Measurements from ENCODE around the gene DNASE2B. TPM values are rescaled to one million over a fixed set of nuclear protein-coding genes. Genes with fewer than 3 reads are reported as not detected.
A peak's percentile ranks its signal among the peaks of the same experiment; 100 is the strongest.

Gene DNASE2B
- total and polyA plus RNA-seq, 5 donors, result not detected

DNA sequence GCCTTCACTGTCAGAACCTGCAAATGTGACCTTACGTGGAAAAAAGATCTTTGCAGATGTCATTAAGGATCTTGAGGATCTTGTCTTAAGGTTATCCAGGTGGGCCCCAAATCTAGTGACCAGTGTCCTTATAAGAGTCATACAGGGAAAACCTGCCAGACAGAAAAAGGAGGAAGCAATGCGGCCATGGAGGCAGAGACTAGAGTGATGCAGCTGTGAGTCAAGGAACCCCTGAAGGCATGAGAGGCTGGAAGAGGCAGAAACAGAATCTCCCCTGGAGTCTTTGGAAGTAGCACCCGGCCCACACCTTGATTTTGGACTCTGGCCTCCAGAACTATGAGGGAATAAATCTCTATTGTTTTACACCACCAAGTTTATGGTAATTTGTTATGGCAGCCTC is 36.5 kb upstream of the DNASE2B start:
- H3K4me1 ChIP-seq (ENCODE audit: control insufficient read depth, insufficient read depth, low read length), result no peaks in the 10 kb centered on the region
- H3K9me3 ChIP-seq (ENCODE audit: control insufficient read depth, low read length), result no peaks in the 10 kb centered on the region
- 95% methylated on average over 3 of the region's 3 CpGs for WGBS

DNA sequence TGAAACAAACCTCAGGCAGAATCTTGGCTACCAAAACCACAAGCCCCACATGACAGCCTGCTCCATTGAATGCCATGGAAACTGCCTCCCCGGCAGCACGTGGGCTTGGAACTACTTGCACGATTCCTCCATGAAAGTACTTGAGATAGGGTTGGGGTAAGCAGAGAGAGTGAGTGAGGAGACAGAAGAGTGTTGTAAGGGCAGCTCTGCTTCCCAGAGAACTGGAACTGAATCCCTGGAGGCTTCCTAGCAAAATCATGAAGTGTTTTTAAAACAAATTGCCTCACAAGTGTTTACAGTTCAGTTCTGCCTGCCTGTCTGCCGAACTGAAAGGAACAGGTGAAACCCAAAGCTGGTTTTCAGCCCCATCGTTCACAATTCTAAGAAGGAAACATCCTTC is 35.3 kb upstream of the DNASE2B start:
- no peaks in the 10 kb centered on the region for H3K4me1 ChIP-seq (ENCODE audit: control insufficient read depth, insufficient read depth, low read length)
- DNase-seq (no peak), ATAC-seq (peak in 1 of 2 donors; percentile 42)
- intact Hi-C loops (cut with DNase I), result no loop called here
- no peaks in the 10 kb centered on the region for H3K27me3 ChIP-seq (ENCODE audit: control insufficient read depth, insufficient read depth)
- WGBS, result 58% methylated on average over 5 of the region's 5 CpGs
- no peaks in the 10 kb centered on the region for H3K9me3 ChIP-seq (ENCODE audit: control insufficient read depth, low read length)
- H3K27ac ChIP-seq (ENCODE audit: low read length), result no peak overlapping the region
- no peak overlapping the region for H3K4me3 ChIP-seq (ENCODE audit: low read length)

More for the DNA sequence above, 36.5 kb upstream of the DNASE2B start:
- DNase-seq, result no peak
- Histone ChIP-seq H3K27ac (ENCODE audit: low read length) (no peak overlapping the region), H3K27me3 (ENCODE audit: control insufficient read depth, insufficient read depth) (no peaks in the 10 kb centered on the region), H3K4me3 (ENCODE audit: low read length) (no peak overlapping the region)
- ATAC-seq, result no peak
- intact Hi-C loops (cut with DNase I), result no loop called here

DNA sequence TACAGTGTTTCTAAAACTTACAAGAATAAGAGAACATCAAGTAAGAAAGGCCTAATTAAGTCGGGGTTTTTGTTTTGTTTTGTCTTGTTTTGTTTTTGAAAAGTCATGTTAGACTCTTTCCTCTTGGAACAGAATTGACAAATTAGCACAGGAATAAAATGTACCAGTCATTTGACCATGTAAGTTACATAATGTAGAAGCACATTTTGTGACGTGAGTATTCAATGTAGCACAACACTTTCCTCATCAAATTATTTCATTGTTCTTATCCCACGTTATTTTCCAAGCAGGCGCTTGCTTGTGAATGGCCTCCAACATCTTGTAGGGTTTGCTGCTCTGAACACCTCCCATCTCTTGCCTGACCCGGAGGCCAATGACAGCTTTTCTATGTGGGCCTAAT is 34.7 kb upstream of the DNASE2B start:
- no peak overlapping the region for H3K27ac ChIP-seq (ENCODE audit: low read length)

DNA sequence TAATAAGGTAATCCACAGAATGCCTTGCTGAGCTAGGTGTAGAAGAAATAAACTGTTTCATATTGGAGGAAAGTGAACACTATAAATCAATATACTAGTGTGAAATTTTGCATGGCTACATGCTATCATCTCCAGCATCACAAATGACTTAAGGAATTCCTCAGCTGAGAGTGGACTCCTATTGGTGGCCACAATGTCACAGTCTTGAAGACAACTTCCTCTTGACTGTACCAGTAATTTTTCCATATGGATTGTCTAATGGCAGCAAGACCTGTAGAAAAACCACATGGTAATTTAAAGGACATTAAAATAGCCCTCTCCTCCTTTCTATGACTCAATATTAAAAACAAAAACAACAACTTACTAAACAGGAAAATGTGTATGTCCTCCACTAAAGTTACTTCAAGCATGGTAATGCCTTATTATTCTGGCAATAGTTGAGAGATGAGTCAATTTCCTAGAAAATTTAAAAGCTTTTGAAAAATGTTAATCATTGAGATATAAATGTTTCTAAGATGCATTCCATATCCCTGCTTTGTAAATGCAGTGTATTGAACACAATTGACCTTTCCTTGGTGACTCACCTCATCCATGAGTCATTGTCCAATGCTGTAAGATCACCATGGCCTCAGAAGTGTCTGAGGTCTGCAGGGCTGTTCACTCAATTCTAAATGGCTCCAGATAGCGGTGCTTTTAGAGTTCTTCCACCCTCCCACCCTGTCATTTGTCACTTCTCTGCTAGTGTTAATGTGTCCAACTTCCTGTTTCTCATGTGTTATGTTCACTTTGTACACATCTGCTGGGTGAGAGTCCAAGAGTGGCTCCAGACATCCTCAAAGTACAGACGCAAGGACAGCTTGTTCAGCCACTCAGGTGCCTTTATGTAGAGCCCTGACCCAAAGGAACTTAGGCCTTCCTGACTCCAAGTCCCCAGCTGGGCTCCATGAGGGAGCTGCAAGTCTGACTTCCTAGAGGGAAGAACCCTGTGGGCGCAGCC is 32.8 kb upstream of the DNASE2B start:
- Histone ChIP-seq H3K4me3 (ENCODE audit: low read length) (no peak overlapping the region), H3K4me1 (ENCODE audit: control insufficient read depth, insufficient read depth, low read length) (no peaks in the 10 kb centered on the region), H3K27ac (ENCODE audit: low read length) (no peak overlapping the region), H3K9me3 (ENCODE audit: control insufficient read depth, low read length) (no peaks in the 10 kb centered on the region), H3K27me3 (ENCODE audit: control insufficient read depth, insufficient read depth) (no peaks in the 10 kb centered on the region)
- ATAC-seq, result peak; percentile 32 to 80
- WGBS, result 48% methylated on average over 3 of the region's 3 CpGs
- intact Hi-C loops (cut with DNase I), result no loop called here
- DNase-seq, result peak in 1 of 3 donors; percentile 36

More for the DNA sequence above, 34.7 kb upstream of the DNASE2B start:
- ATAC-seq (no peak), DNase-seq (no peak)
- intact Hi-C loops (cut with DNase I), result no loop called here
- Histone ChIP-seq H3K4me3 (ENCODE audit: low read length) (no peak overlapping the region), H3K4me1 (ENCODE audit: control insufficient read depth, insufficient read depth, low read length) (no peaks in the 10 kb centered on the region), H3K9me3 (ENCODE audit: control insufficient read depth, low read length) (no peaks in the 10 kb centered on the region), H3K27me3 (ENCODE audit: control insufficient read depth, insufficient read depth) (no peaks in the 10 kb centered on the region)
- WGBS, result 77% methylated on average over 5 of the region's 5 CpGs

DNA sequence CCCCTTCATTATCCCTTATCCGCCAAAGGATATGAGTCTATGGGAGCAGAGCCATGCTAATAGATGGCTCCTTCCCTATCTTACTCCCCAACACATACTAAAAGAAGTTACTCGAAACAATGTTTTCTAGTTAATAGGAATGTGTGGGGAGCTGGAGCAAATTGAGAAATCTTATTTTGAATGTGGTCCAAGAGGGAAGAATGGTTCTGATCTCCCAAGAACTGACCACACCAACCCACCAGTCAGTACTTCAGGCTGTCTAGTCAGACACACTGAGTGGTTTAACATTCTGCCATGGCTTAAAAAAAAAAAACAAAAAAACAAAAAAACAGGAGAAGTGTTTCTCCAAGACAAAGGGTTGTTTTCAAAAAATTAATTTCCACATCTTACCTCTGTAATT is 31.5 kb upstream of the DNASE2B start:
- no peaks in the 10 kb centered on the region for H3K9me3 ChIP-seq (ENCODE audit: control insufficient read depth, low read length)
- DNase-seq, result no peak
- WGBS, result 80% methylated on average over 2 of the region's 2 CpGs
- no peak overlapping the region for H3K4me3 ChIP-seq (ENCODE audit: low read length)
- intact Hi-C loops (cut with DNase I), result no loop called here
- no peaks in the 10 kb centered on the region for H3K4me1 ChIP-seq (ENCODE audit: control insufficient read depth, insufficient read depth, low read length)
- H3K27me3 ChIP-seq (ENCODE audit: control insufficient read depth, insufficient read depth), result no peaks in the 10 kb centered on the region
- H3K27ac ChIP-seq (ENCODE audit: low read length), result no peak overlapping the region
- ATAC-seq, result no peak

DNA sequence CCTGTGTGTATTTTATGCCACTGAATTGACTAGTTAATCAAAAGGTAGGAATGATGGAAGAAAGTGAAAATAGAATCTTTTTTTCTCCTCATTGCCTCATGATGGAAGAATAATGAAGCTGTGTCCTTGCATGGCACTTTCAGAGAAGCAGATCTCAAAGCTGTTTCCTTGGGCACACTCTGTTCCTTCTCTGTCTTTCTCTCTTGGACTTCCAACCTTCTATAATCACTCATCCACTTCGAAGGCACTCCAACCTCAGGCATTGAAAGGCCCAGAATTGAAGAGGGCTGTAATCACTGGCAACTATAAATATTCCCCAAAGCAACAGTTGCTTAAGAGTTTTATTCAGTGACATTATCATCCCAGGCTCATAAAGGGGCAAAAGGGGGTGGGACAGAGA is 31.1 kb upstream of the DNASE2B start:
- Histone ChIP-seq H3K27me3 (ENCODE audit: control insufficient read depth, insufficient read depth) (no peaks in the 10 kb centered on the region), H3K27ac (ENCODE audit: low read length) (no peak overlapping the region), H3K9me3 (ENCODE audit: control insufficient read depth, low read length) (no peaks in the 10 kb centered on the region), H3K4me1 (ENCODE audit: control insufficient read depth, insufficient read depth, low read length) (no peaks in the 10 kb centered on the region), H3K4me3 (ENCODE audit: low read length) (no peak overlapping the region)
- WGBS, result 53% methylated on average over 1 of the region's 1 CpG
- no peak for DNase-seq
- no peak for ATAC-seq
- intact Hi-C loops (cut with DNase I), result no loop called here

DNA sequence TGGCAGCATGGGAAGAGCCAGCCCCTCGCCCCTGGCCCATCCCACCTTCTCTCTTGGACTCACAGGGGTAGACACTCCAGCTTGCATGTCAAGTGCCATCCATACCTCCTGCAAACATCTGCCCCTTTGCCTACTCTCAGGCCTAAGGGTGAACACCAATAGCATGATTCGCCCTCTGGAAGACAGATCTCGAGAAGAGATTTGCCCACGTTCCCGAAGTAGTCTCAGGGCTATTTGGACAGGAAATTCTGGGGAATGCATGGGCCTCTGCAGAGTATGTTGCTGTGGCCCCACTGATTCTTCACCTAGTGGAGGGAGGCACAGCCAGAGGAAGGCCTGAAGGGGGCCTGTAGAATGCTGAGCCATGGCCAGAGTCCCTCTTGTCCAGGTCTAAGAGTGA is 29.8 kb upstream of the DNASE2B start:
- DNase-seq (no peak), ATAC-seq (no peak)
- Histone ChIP-seq H3K27me3 (ENCODE audit: control insufficient read depth, insufficient read depth) (no peaks in the 10 kb centered on the region), H3K4me3 (ENCODE audit: low read length) (no peak overlapping the region), H3K27ac (ENCODE audit: low read length) (no peak overlapping the region), H3K4me1 (ENCODE audit: control insufficient read depth, insufficient read depth, low read length) (no peaks in the 10 kb centered on the region), H3K9me3 (ENCODE audit: control insufficient read depth, low read length) (no peaks in the 10 kb centered on the region)
- WGBS, result 95% methylated on average over 5 of the region's 5 CpGs
- intact Hi-C loops (cut with DNase I), result no loop called here

DNA sequence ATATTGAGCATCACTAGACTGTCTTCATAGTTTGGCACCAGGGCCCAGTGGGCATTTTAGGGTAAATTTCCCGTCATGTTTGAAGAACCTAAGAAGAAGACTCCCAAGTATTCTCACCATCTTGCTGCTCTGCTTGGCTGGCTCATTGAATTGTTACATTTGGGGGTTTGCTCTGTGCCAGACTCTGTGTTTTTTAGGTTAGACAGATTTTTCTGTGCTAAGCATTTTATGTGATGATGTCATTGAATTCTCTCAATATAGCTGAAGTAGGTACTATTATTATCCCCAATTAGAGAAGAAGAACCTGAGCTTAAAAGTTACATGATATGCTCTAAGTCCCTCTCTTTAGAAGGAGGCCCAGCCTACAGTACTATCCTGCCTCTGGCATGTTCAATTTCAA is 28.0 kb upstream of the DNASE2B start:
- no peak for ATAC-seq

DNA sequence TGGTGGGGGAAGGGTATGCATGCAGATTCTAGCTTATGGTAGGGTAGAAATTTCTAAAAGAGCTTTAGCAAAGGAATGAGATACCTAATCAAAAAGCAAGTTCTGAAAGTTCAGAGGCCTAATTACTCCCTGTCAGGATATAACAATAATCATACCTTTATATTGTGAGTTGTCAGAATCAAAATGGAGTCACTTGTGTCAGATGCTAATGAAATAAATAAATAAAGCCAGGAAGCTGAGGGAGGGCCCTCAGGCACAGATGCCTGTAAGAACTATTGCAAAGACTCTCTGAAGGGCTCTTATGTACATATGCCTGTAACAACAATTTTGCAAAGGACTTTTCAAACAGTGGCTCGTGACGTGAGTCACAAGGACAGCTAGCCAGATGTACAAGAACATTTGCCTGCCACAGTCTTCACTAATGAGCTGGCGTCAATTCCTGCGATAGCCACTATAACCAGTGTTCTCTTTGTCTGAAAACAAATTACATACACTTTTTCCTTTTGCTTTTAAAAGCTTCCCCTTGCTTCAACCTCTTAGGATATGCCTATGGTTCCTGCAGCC is 27.4 kb upstream of the DNASE2B start:
- no peaks in the 10 kb centered on the region for H3K27me3 ChIP-seq (ENCODE audit: control insufficient read depth, insufficient read depth)
- H3K9me3 ChIP-seq (ENCODE audit: control insufficient read depth, low read length), result no peaks in the 10 kb centered on the region
- ATAC-seq (no peak), DNase-seq (no peak)
- no peaks in the 10 kb centered on the region for H3K4me1 ChIP-seq (ENCODE audit: control insufficient read depth, insufficient read depth, low read length)
- intact Hi-C loops (cut with DNase I), result no loop called here
- 93% methylated on average over 4 of the region's 4 CpGs for WGBS
- H3K27ac ChIP-seq (ENCODE audit: low read length), result no peak overlapping the region
- H3K4me3 ChIP-seq (ENCODE audit: low read length), result no peak overlapping the region

More for the DNA sequence above, 28.0 kb upstream of the DNASE2B start:
- Histone ChIP-seq H3K9me3 (ENCODE audit: control insufficient read depth, low read length) (no peaks in the 10 kb centered on the region), H3K27ac (ENCODE audit: low read length) (no peak overlapping the region), H3K4me3 (ENCODE audit: low read length) (no peak overlapping the region), H3K4me1 (ENCODE audit: control insufficient read depth, insufficient read depth, low read length) (no peaks in the 10 kb centered on the region), H3K27me3 (ENCODE audit: control insufficient read depth, insufficient read depth) (no peaks in the 10 kb centered on the region)
- intact Hi-C loops (cut with DNase I), result no loop called here
- 82% methylated on average over 1 of the region's 1 CpG for WGBS
- DNase-seq, result no peak

DNA sequence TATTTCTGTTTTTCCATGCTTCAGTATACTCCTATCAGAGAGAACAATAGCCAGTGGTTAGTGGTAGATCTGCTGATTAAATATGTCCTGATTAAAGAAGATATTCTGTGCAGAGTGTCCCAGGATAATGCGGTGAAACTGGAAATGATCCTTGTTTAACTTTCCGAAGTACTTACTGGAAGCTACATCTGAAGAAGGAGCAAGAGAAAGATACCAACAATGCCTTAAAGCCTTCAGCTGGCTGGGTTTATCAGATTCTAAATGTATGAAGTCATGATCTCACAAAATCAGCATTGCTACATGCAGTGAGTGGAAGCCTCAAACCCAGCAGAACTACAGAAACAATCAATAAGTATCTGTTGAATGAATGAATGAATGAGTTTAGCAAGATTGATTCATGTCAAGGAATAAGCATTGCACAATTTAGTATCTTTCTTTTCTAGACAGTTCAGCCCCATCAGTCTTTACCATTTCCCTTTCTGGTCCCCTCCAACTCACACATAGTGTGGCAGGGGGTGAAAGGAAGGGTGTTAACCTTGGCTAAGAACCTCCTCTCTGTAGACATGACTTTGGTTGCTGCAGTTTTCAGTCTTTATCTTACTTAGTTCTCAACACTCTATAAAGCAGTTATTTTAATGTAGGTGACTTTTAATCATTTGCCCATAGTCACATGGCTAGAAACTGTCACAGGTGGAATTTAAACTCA is 24.7 kb upstream of the DNASE2B start:
- H3K4me1 ChIP-seq (ENCODE audit: control insufficient read depth, insufficient read depth, low read length), result peaks cover 2% of the 10 kb centered on the region
- 40% methylated on average over 2 of the region's 2 CpGs for WGBS
- H3K9me3 ChIP-seq (ENCODE audit: control insufficient read depth, low read length), result no peaks in the 10 kb centered on the region
- H3K27me3 ChIP-seq (ENCODE audit: control insufficient read depth, insufficient read depth), result no peaks in the 10 kb centered on the region
- ATAC-seq (no peak), DNase-seq (no peak)
- intact Hi-C loops (cut with DNase I), result no loop called here
- H3K27ac ChIP-seq (ENCODE audit: low read length), result no peak overlapping the region
- H3K4me3 ChIP-seq (ENCODE audit: low read length), result no peak overlapping the region
